Measurements from ENCODE around the gene ZNF878.

Gene ZNF878

GRCh38 chr19:12034620-12035019 is 18.1 kb downstream of the ZNF878 start:
- DNase-seq: no peak

- DNase-seq: no peak
Observed at GRCh38 chr19:12034198-12034597, 18.6 kb downstream of the ZNF878 start.

GRCh38 chr19:12015753-12016116 is 37.0 kb downstream of the ZNF878 start:
- no peak for DNase-seq

GRCh38 chr19:12015015-12015752 is 37.6 kb downstream of the ZNF878 start:
- DNase-seq: no peak

- DNase-seq: no peak
Observed at GRCh38 chr19:12000152-12000981, 52.4 kb downstream of the ZNF878 start.

- DNase-seq: no peak
Observed at GRCh38 chr19:11995174-11995573, 57.6 kb downstream of the ZNF878 start.

Data from islet precursor cell (in vitro differentiated cells).